Measurements from ENCODE around the gene DYNLT1. TPM values are rescaled to one million over a fixed set of nuclear protein-coding genes. Genes with fewer than 3 reads are reported as not detected.

The DYNLT1 gene
- total and polyA plus RNA-seq, 2 of the 13 experiments (the other 11 are each of a cell fraction or from before 2014, with no cell fraction given): 108 to 171 TPM

- TF ChIP-seq SAFB2 (CRISPR knock-in tag; IDR thresholded peaks at IDR 0.05; ENCODE audit: borderline replicate concordance, low read depth) (peak; percentile 48), MXI1 (IDR thresholded peaks at IDR 0.05; ENCODE audit: borderline replicate concordance, low read depth, low read length) (peak; percentile 87; the same call in 1 of the 3 replicates), SMARCC2 (IDR thresholded peaks at IDR 0.05) (no peak), PRDM10 (CRISPR knock-in tag; IDR thresholded peaks at IDR 0.05; ENCODE audit: low read depth) (peak; percentile 81; the same call in 1 of the 2 replicates), KLF12 (CRISPR knock-in tag; IDR thresholded peaks at IDR 0.05; ENCODE audit: borderline replicate concordance) (peak; percentile 97), RELA (CRISPR knock-in tag; IDR thresholded peaks at IDR 0.05) (no peak), KLF16 (CRISPR knock-in tag; IDR thresholded peaks at IDR 0.05) (peak in 1 of 2 experiments; percentile 90; a peak in 2 of 4 replicates), SRSF4 (IDR thresholded peaks at IDR 0.05; ENCODE audit: low read depth, low read length, poor library complexity, severe bottlenecking) (no peak), TAF15 (IDR thresholded peaks at IDR 0.05; ENCODE audit: low read depth, low read length, poor library complexity, severe bottlenecking) (peak; percentile 35), IKZF4 (CRISPR knock-in tag; IDR thresholded peaks at IDR 0.05; ENCODE audit: borderline replicate concordance, low read depth, not compliant biosample characterization) (peak; percentile 83), PTBP1 (IDR thresholded peaks at IDR 0.05; ENCODE audit: low read depth, low read length, poor library complexity, severe bottlenecking) (no peak), SNAPC4 (CRISPR knock-in tag; IDR thresholded peaks at IDR 0.05) (no peak)
- TF ChIP-seq, protein P1, sequence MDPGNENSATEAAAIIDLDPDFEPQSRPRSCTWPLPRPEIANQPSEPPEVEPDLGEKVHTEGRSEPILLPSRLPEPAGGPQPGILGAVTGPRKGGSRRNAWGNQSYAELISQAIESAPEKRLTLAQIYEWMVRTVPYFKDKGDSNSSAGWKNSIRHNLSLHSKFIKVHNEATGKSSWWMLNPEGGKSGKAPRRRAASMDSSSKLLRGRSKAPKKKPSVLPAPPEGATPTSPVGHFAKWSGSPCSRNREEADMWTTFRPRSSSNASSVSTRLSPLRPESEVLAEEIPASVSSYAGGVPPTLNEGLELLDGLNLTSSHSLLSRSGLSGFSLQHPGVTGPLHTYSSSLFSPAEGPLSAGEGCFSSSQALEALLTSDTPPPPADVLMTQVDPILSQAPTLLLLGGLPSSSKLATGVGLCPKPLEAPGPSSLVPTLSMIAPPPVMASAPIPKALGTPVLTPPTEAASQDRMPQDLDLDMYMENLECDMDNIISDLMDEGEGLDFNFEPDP (CRISPR knock-in tag; conservative IDR thresholded peaks at IDR 0.05): no peak
- TF ChIP-seq, protein P2, sequence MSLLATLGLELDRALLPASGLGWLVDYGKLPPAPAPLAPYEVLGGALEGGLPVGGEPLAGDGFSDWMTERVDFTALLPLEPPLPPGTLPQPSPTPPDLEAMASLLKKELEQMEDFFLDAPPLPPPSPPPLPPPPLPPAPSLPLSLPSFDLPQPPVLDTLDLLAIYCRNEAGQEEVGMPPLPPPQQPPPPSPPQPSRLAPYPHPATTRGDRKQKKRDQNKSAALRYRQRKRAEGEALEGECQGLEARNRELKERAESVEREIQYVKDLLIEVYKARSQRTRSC (CRISPR knock-in tag; IDR thresholded peaks at IDR 0.05; ENCODE audit: low read depth): no peak
These were observed at the start of gene DYNLT1 (continued) for GRCh38 chr6:158644231-158645063.
